ENCODE measurements around the gene FBXO21. TPM values are rescaled to one million over a fixed set of nuclear protein-coding genes. Genes with fewer than 3 reads are reported as not detected.

Gene FBXO21
- total and polyA plus RNA-seq, 2 of the 13 experiments (the other 11 are each of a cell fraction or from before 2014, with no cell fraction given), result 15.6 to 32.5 TPM

GRCh38 chr12:117101953-117102799 lies 88.1 kb downstream of the FBXO21 start:
- in situ Hi-C loops (cut with HindIII; ENCODE audit: extremely low pct_ligation_motif_present, low pct_unique_long_range_greater_than_20kb), result no loop called here
- CTCF ChIA-PET (ENCODE audit: low intra/inter-chr PET ratio, low total read pairs), result interaction anchor here (1.9 kb wide), 1 partner anchor 18 kb away, joined by 8 read pairs; no protein-coding TSS in a partner anchor

GRCh38 chr12:117100851-117101673 lies 89.2 kb downstream of the FBXO21 start:
- POLR2A ChIA-PET, result interaction anchor here (0.7 to 3.6 kb wide), 3 partner anchors 10 to 56 kb away, joined by 3 to 13 read pairs (median 4); no protein-coding TSS in a partner anchor
- Histone ChIP-seq H3K27me3 (ENCODE audit: control insufficient read depth in 1 of 2, insufficient read depth in 2 of 2, low read length in 2 of 2) (peaks cover 0 to 14% of the 10 kb centered on the region in 2 experiments; a peak in 2 of 5 replicates), H4K20me1 (ENCODE audit: insufficient read depth, low read length) (peaks cover 11% of the 10 kb centered on the region), H2AFZ (ENCODE audit: low read length) (no peak overlapping the region), H3K9ac (ENCODE audit: insufficient read depth, low read depth, low read length) (no peak overlapping the region), H3K4me3 (replicated peaks in 1 of 3; ENCODE audit: insufficient read depth in 1 of 3, low read depth in 2 of 3, low read length in 3 of 3) (peak overlapping the region in 1 of 3 experiments; percentile 48; a peak in 1 of 6 replicates), H3K4me1 (ENCODE audit: insufficient read depth, low read length) (peaks cover 71% of the 10 kb centered on the region), H3K9me3 (ENCODE audit: low read length) (no peaks in the 10 kb centered on the region), H3K36me3 (replicated peaks in 1 of 2; ENCODE audit: control insufficient read depth in 1 of 2, insufficient read depth in 2 of 2, low read length in 2 of 2) (peaks cover 0 to 3% of the 10 kb centered on the region in 2 experiments; a peak in 1 of 5 replicates), H3K4me2 (ENCODE audit: low read depth, low read length) (peak overlapping the region; percentile 57; the same call in 1 of the 2 replicates), H3K79me2 (ENCODE audit: insufficient read depth, low read length) (peaks cover 29% of the 10 kb centered on the region), H3K27ac (ENCODE audit: extremely low read length, insufficient read depth, low read length) (no peak overlapping the region)
- in situ Hi-C loops (cut with HindIII; ENCODE audit: extremely low pct_ligation_motif_present, low pct_unique_long_range_greater_than_20kb), result no loop called here
- CTCF ChIA-PET (ENCODE audit: low intra/inter-chr PET ratio, low total read pairs), result interaction anchor here (1.8 to 1.9 kb wide), 2 partner anchors 19 to 76 kb away, joined by 8 read pairs; no protein-coding TSS in a partner anchor
- no TSS peak for BruUV-seq (replicated peaks)
- ATAC-seq (peak; percentile 49), FAIRE-seq (no peak), DNase-seq (ENCODE audit: low spot score) (no peak)
- WGBS (ENCODE audit: low lambda C conversion rate), result 36% methylated on average over 5 of the region's 8 CpGs
- intact Hi-C loops (cut with micrococcal nuclease; ENCODE audit: unreplicated experiment), result loop anchor here (2.0 kb wide), 1 partner anchor 18 kb away; no protein-coding TSS in a partner anchor
- TF ChIP-seq STAG1 (CRISPR knock-in tag; IDR thresholded peaks at IDR 0.05) (peak; percentile 62), ZNF121 (CRISPR knock-in tag; IDR thresholded peaks at IDR 0.05) (peak; percentile 99), CTCF (CRISPR knock-in tag; IDR thresholded peaks at IDR 0.05) (peak; percentile 65), TFAP4 (IDR thresholded peaks at IDR 0.05; ENCODE audit: borderline replicate concordance, low read depth) (peak; percentile 95; the same call in 1 of the 2 replicates), ZNF329 (CRISPR knock-in tag; IDR thresholded peaks at IDR 0.05; ENCODE audit: low read depth) (no peak), FOXP1 (IDR thresholded peaks at IDR 0.05) (no peak), FOXP1 (CRISPR knock-in tag; IDR thresholded peaks at IDR 0.05) (no peak)

More at GRCh38 chr12:117101953-117102799, 88.1 kb downstream of the FBXO21 start:
- H3K9ac ChIP-seq (ENCODE audit: insufficient read depth, low read depth, low read length), result no peak overlapping the region
- POLR2A ChIA-PET, result interaction anchor here (0.7 to 3.6 kb wide), 2 partner anchors 10 to 11 kb away, joined by 3 to 13 read pairs; no protein-coding TSS in a partner anchor
- no peak overlapping the region for H3K27ac ChIP-seq (ENCODE audit: extremely low read length, insufficient read depth, low read length)
- FAIRE-seq (no peak), ATAC-seq (no peak), DNase-seq (ENCODE audit: low spot score) (no peak)
- H2AFZ ChIP-seq (ENCODE audit: low read length), result no peak overlapping the region
- no peaks in the 10 kb centered on the region for H3K9me3 ChIP-seq (ENCODE audit: low read length)
- no TSS peak for BruUV-seq (replicated peaks)
- WGBS (ENCODE audit: low lambda C conversion rate), result 26% methylated on average over 6 of the region's 14 CpGs
- TF ChIP-seq ZNF24 (IDR thresholded peaks at IDR 0.05), result peak; percentile 16; the same call in 1 of the 2 replicates
- TF ChIP-seq FOXA1 (IDR thresholded peaks at IDR 0.05), result no peak
- peak; percentile 10; the same call in 1 of the 2 replicates for TF ChIP-seq FOXA1 (CRISPR knock-in tag; IDR thresholded peaks at IDR 0.05)
- TF ChIP-seq MEF2D (CRISPR knock-in tag; IDR thresholded peaks at IDR 0.05), result no peak
- no peak for TF ChIP-seq NFRKB (IDR thresholded peaks at IDR 0.05)
- 0 out of 2 replicates have a peak, but pooled peaks have one; percentile 16 for TF ChIP-seq FOXA3 (CRISPR knock-in tag; IDR thresholded peaks at IDR 0.05)
- peaks cover 68% of the 10 kb centered on the region for H3K4me1 ChIP-seq (ENCODE audit: insufficient read depth, low read length)
- H3K4me3 ChIP-seq (replicated peaks in 1 of 3; ENCODE audit: insufficient read depth in 1 of 3, low read depth in 2 of 3, low read length in 3 of 3), result no peak overlapping the region
- H3K36me3 ChIP-seq (replicated peaks in 1 of 2; ENCODE audit: control insufficient read depth in 1 of 2, insufficient read depth in 2 of 2, low read length in 2 of 2), result no peaks in the 10 kb centered on the region
- H4K20me1 ChIP-seq (ENCODE audit: insufficient read depth, low read length), result peaks cover 4% of the 10 kb centered on the region; the same call in 1 of the 2 replicates
- H3K4me2 ChIP-seq (ENCODE audit: low read depth, low read length), result peak overlapping the region; percentile 16; the same call in 1 of the 2 replicates
- intact Hi-C loops (cut with micrococcal nuclease; ENCODE audit: unreplicated experiment), result loop anchor here (2.0 kb wide), 1 partner anchor 17 kb away; no protein-coding TSS in a partner anchor
- H3K27me3 ChIP-seq (ENCODE audit: control insufficient read depth in 1 of 2, insufficient read depth in 2 of 2, low read length in 2 of 2), result peaks cover 2 to 23% of the 10 kb centered on the region in 2 experiments; a peak in 4 of 5 replicates
- peaks cover 18% of the 10 kb centered on the region for H3K79me2 ChIP-seq (ENCODE audit: insufficient read depth, low read length)

Data from HepG2 (cell line).